H9 (cell line): Measurements from ENCODE around the gene TNFAIP2. TPM values are rescaled to one million over a fixed set of nuclear protein-coding genes. Genes with fewer than 3 reads are reported as not detected.

ENCODE experiments used
- DNase-seq: peaks from one replicate; pipeline ENCODE4 v3.0.0-alpha.2; 2017
- H2AFZ ChIP-seq: one replicate; pipeline ENCODE4 v1.6.1; 2013; ENCODE audit warnings: mild to moderate bottlenecking, low read length, control low read depth, moderate library complexity
- H2AK5ac ChIP-seq: 2 replicates; pipeline ENCODE4 v1.6.1; 2013; ENCODE audit warnings: low read length, control low read depth, mixed read lengths; ENCODE audit not compliant: insufficient read length
- H2BK120ac ChIP-seq: one replicate; pipeline ENCODE4 v1.6.1; 2013; ENCODE audit warnings: low read depth, mild to moderate bottlenecking, low read length, control low read depth, inconsistent platforms; ENCODE audit not compliant: poor library complexity, severe bottlenecking
- H2BK12ac ChIP-seq: 2 replicates; pipeline ENCODE4 v1.6.1; 2013; ENCODE audit warnings: low read length, control low read depth, mixed read lengths, low read depth; ENCODE audit not compliant: insufficient read length
- H2BK15ac ChIP-seq: 2 replicates; pipeline ENCODE4 v1.6.1; 2013; ENCODE audit warnings: low read depth, low read length, control low read depth
- H2BK20ac ChIP-seq: one replicate; pipeline ENCODE4 v1.6.1; 2013; ENCODE audit warnings: low read depth, mild to moderate bottlenecking, low read length, control low read depth, inconsistent platforms; ENCODE audit not compliant: poor library complexity, severe bottlenecking
- H2BK5ac ChIP-seq: 2 replicates; pipeline ENCODE4 v1.6.1; 2013; ENCODE audit warnings: low read length, control low read depth, mixed read lengths; ENCODE audit not compliant: insufficient read length
- H3K14ac ChIP-seq: 2 replicates; pipeline ENCODE4 v1.6.1; 2013; ENCODE audit warnings: low read length, control low read depth; ENCODE audit not compliant: insufficient read depth
- H3K18ac ChIP-seq: 2 replicates; pipeline ENCODE4 v1.6.1; 2013; ENCODE audit warnings: low read depth, mild to moderate bottlenecking, mixed read lengths, low read length, control low read depth; ENCODE audit not compliant: insufficient read length
- H3K23ac ChIP-seq: 2 replicates; pipeline ENCODE4 v1.6.1; 2013; ENCODE audit warnings: low read length, control low read depth, mixed read lengths, low read depth; ENCODE audit not compliant: insufficient read length
- H3K23me2 ChIP-seq: 2 replicates; pipeline ENCODE4 v1.6.1; 2013; ENCODE audit warnings: low read depth, mild to moderate bottlenecking, mixed read lengths, low read length, control low read depth; ENCODE audit not compliant: insufficient read length, poor library complexity, severe bottlenecking
- H3K27ac ChIP-seq: 2 replicates; pipeline ENCODE4 v1.5.1; 2013; ENCODE audit warnings: low read length, control low read depth, mixed read lengths, low read depth; ENCODE audit not compliant: insufficient read length
- H3K27me3 ChIP-seq: 2 replicates; pipeline ENCODE4 v1.6.1; 2013; ENCODE audit warnings: low read length, control low read depth, inconsistent platforms; ENCODE audit not compliant: insufficient read depth
- H3K4ac ChIP-seq: 2 replicates; pipeline ENCODE4 v1.6.1; 2013; ENCODE audit warnings: low read depth, mild to moderate bottlenecking, control low read depth, inconsistent platforms, low read length, moderate library complexity
- H3K4me1 ChIP-seq: 2 replicates; pipeline ENCODE4 v1.6.1; 2013; ENCODE audit warnings: low read length, control low read depth, inconsistent platforms; ENCODE audit not compliant: insufficient read depth
- H3K4me2 ChIP-seq: 2 replicates; pipeline ENCODE4 v1.6.1; 2013; ENCODE audit warnings: low read length, control low read depth, mixed read lengths; ENCODE audit not compliant: insufficient read length, insufficient read depth
- H3K56ac ChIP-seq: 2 replicates; pipeline ENCODE4 v1.6.1; 2013; ENCODE audit warnings: low read depth, mild to moderate bottlenecking, mixed read lengths, low read length, control low read depth; ENCODE audit not compliant: insufficient read length
- H3K79me1 ChIP-seq: 2 replicates; pipeline ENCODE4 v1.6.1; 2013; ENCODE audit warnings: low read depth, mild to moderate bottlenecking, moderate library complexity, low read length, control low read depth, inconsistent platforms; ENCODE audit not compliant: insufficient read depth, poor library complexity, severe bottlenecking
- H3K79me2 ChIP-seq: 2 replicates; pipeline ENCODE4 v1.6.1; 2013; ENCODE audit warnings: low read length, control low read depth, inconsistent platforms; ENCODE audit not compliant: insufficient read depth
- H3K9ac ChIP-seq: 2 replicates; pipeline ENCODE4 v1.6.1; 2013; ENCODE audit warnings: low read length, control low read depth, mixed read lengths; ENCODE audit not compliant: insufficient read length; ENCODE audit errors: extremely low read depth
- H3K9me3 ChIP-seq: one replicate; pipeline ENCODE4 v1.6.1; 2013; ENCODE audit warnings: low read depth, low read length, inconsistent platforms; ENCODE audit not compliant: control insufficient read depth
- H3T11ph ChIP-seq: one replicate; pipeline ENCODE4 v1.6.1; 2013; ENCODE audit warnings: mild to moderate bottlenecking, low read length, control low read depth, inconsistent platforms
- H4K20me1 ChIP-seq: one replicate; pipeline ENCODE4 v1.6.1; 2013; ENCODE audit not compliant: control insufficient read depth, insufficient read length, insufficient read depth
- H4K5ac ChIP-seq: 2 replicates; pipeline ENCODE4 v1.6.1; 2013; ENCODE audit warnings: low read depth, mild to moderate bottlenecking, mixed read lengths, low read length, control low read depth; ENCODE audit not compliant: insufficient read length
- H4K8ac ChIP-seq: replicated peaks from 2 replicates; pipeline ENCODE4 v1.6.1; 2013; ENCODE audit warnings: low read length, control low read depth, mixed read lengths, low read depth; ENCODE audit not compliant: insufficient read length
- H4K91ac ChIP-seq: 2 replicates; pipeline ENCODE4 v1.6.1; 2013; ENCODE audit warnings: low read depth, mild to moderate bottlenecking, moderate library complexity, mixed read lengths, low read length, control low read depth; ENCODE audit not compliant: insufficient read length
- H3K27ac Mint-ChIP-seq, 3 experiments: 2 replicates in 2 of 3; 3 replicates in 1 of 3; pipeline ENCODE4 v1.8.0; 2020 to 2021; ENCODE audit warnings: mixed read lengths in 3 of 3, mild to moderate bottlenecking in 1 of 3, moderate library complexity in 1 of 3
- H3K27me3 Mint-ChIP-seq: 2 replicates; pipeline ENCODE4 v1.8.0; 2021; ENCODE audit warnings: low read depth, mild to moderate bottlenecking, moderate library complexity, mixed read lengths
- H3K36me3 Mint-ChIP-seq, 3 experiments: 2 replicates in 2 of 3; 3 replicates in 1 of 3; pipeline ENCODE4 v1.8.0; 2020 to 2021; ENCODE audit warnings: low read depth in 3 of 3, mixed read lengths in 3 of 3; ENCODE audit not compliant: insufficient read depth in 1 of 3
- H3K4me1 Mint-ChIP-seq, 2 experiments: 2 replicates each; pipeline ENCODE4 v1.8.0; 2020; ENCODE audit warnings: mixed read lengths in 2 of 2
- H3K4me3 Mint-ChIP-seq, 2 experiments: 2 replicates in 1 of 2; 3 replicates in 1 of 2; pipeline ENCODE4 v1.8.0; 2020 to 2021; ENCODE audit warnings: mild to moderate bottlenecking in 2 of 2, mixed read lengths in 2 of 2, moderate library complexity in 1 of 2
- H3K9me3 Mint-ChIP-seq, 2 experiments: 2 replicates in 1 of 2; 3 replicates in 1 of 2; pipeline ENCODE4 v1.8.0; 2020; ENCODE audit warnings: mild to moderate bottlenecking in 2 of 2, mixed read lengths in 2 of 2, moderate library complexity in 1 of 2
- WGBS: extraction: QIAGEN DNeasy Blood & Tissue Kit; methylation state at CpG from one replicate; pipeline ENCODE4 v1.1.7; 2013; ENCODE audit warnings: missing lambda C conversion rate, low lambda C conversion rate, mixed read lengths; ENCODE audit not compliant: insufficient read length; ENCODE audit errors: extremely low coverage; 5-methylcytosine and 5-hydroxymethylcytosine counted together
- total RNA-seq: library from RNA; stranded (reverse); gene quantifications from 2 replicates; pipeline ENCODE4 v1.2.1, GENCODE V29; 2021
- TF ChIP-seq, protein P1 (sequence below): fragments of 200-600 bp; sonication (generic); conservative IDR thresholded peaks from 3 replicates; pipeline ENCODE4 v1.8.0; 2021; ENCODE audit warnings: antibody characterized with exemption, mild to moderate bottlenecking

TNFAIP2 gene
- total RNA-seq, 1 experiment from 2014 or later = 29.3 TPM

DNA sequence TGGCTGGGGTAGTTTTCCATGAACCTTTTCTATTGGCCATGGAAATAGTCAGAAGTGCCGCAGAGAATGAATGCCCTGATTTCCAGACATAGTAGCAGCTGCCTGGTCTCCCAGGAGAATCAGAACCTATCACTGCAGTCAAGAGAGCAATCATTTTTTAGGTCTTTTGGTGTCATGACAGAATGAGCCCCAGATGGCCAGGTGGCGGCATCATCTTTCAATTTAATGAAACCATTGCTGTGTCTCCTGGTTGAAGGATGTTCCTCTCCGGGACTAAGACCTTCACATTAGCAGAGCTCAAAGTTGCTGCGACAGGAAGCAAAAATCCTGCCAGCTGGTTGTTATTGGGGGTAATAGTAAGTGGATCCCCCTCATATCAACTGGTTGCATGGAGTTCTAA is 18.8 kb downstream of the TNFAIP2 start:
- H3K56ac ChIP-seq = no peak overlapping the region
- Mint-ChIP-seq H3K4me1 (peaks cover 23 to 36% of the 10 kb centered on the region in 2 experiments), H3K4me3 (no peak overlapping the region), H3K27ac (no peak overlapping the region), H3K36me3 (peaks cover 0 to under 1% (median 0%) of the 10 kb centered on the region in 3 experiments; a peak in 2 of 7 replicates), H3K27me3 (peaks cover 13% of the 10 kb centered on the region), H3K9me3 (no peaks in the 10 kb centered on the region; a peak in 2 of 5 replicates)
- no CpG with 5 or more reads among the region's 4 CpGs for WGBS
- no peak overlapping the region for H2BK15ac ChIP-seq
- DNase-seq = no peak
- no peak overlapping the region for H3K18ac ChIP-seq
- TF ChIP-seq, protein P1, sequence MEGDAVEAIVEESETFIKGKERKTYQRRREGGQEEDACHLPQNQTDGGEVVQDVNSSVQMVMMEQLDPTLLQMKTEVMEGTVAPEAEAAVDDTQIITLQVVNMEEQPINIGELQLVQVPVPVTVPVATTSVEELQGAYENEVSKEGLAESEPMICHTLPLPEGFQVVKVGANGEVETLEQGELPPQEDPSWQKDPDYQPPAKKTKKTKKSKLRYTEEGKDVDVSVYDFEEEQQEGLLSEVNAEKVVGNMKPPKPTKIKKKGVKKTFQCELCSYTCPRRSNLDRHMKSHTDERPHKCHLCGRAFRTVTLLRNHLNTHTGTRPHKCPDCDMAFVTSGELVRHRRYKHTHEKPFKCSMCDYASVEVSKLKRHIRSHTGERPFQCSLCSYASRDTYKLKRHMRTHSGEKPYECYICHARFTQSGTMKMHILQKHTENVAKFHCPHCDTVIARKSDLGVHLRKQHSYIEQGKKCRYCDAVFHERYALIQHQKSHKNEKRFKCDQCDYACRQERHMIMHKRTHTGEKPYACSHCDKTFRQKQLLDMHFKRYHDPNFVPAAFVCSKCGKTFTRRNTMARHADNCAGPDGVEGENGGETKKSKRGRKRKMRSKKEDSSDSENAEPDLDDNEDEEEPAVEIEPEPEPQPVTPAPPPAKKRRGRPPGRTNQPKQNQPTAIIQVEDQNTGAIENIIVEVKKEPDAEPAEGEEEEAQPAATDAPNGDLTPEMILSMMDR = no peak
- no peak overlapping the region for H3K27ac ChIP-seq
- no peak overlapping the region for H3K14ac ChIP-seq
- no peak overlapping the region for H4K5ac ChIP-seq
- H3K23me2 ChIP-seq = peaks cover 8% of the 10 kb centered on the region
- no peak overlapping the region for H3K4ac ChIP-seq
- H3K4me2 ChIP-seq = no peak overlapping the region
- H4K8ac ChIP-seq = no peak overlapping the region
- H2AFZ ChIP-seq = no peak overlapping the region
- no peak overlapping the region for H4K91ac ChIP-seq
- no peaks in the 10 kb centered on the region for H3K79me1 ChIP-seq
- H3K27me3 ChIP-seq = no peaks in the 10 kb centered on the region
- H4K20me1 ChIP-seq = no peaks in the 10 kb centered on the region
- no peaks in the 10 kb centered on the region for H3K79me2 ChIP-seq
- H2AK5ac ChIP-seq = no peak overlapping the region
- no peaks in the 10 kb centered on the region for H3K9me3 ChIP-seq
- no peaks in the 10 kb centered on the region; the same call in 1 of the 2 replicates for H3K4me1 ChIP-seq
- H2BK12ac ChIP-seq = no peak overlapping the region
- H2BK20ac ChIP-seq = no peak overlapping the region
- no peak overlapping the region for H3T11ph ChIP-seq
- no peak overlapping the region for H2BK120ac ChIP-seq
- no peak overlapping the region for H2BK5ac ChIP-seq
- H3K23ac ChIP-seq = no peak overlapping the region
- no peak overlapping the region for H3K9ac ChIP-seq
